ENCODE measurements around the gene MAP4K4. TPM values are rescaled to one million over a fixed set of nuclear protein-coding genes. Genes with fewer than 3 reads are reported as not detected.

Gene MAP4K4
- polyA plus RNA-seq, 3 donors, result 5.3 to 66.9 (median 8.7) TPM

DNA sequence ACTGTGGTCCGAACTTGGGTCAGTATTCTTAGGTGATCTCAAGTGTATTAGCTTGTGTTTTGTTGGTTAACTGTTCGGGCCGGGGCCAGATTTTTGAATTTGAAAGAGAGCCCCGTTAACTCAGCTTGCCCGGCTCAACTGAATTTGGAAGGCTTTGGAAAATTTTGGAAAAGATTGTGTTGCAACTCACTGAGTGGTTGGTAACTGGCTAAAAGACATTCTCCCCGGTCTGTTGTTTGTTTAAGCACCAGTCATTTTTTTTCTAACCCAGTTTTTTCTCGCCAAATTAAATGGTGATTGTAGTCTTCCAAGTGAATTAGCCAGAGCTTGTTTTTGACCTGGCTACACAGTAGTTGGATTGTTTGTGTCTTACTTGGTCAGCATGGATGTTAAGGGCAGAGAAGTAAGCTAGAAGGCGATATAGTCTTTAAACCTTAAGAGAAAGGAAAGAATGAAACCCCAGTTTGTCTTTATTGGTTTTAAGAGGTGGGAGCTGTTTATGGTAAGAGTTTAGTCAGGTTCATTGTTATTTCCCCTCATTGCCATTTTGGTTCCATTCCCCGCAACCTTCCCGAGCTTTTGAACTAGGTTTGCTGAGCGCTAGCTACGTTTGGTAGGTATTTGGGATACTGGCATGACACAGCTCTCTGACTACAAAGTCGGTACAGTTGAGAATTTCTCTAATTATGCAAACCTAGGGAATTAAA lies 2.4 kb downstream of the MAP4K4 start:
- peaks cover 68% of the 10 kb centered on the region for H3K79me2 ChIP-seq (ENCODE audit: insufficient read depth, low read length)
- 81% methylated on average over 3 of the region's 13 CpGs for WGBS (ENCODE audit: insufficient coverage)
- peak overlapping the region in 1 of 2 donors; percentile 88 for H3K27ac ChIP-seq (ENCODE audit: low read depth in 1 of 2, low read length in 2 of 2)
- no peaks in the 10 kb centered on the region for H3K9me3 ChIP-seq (replicated peaks in 1 of 2; ENCODE audit: control insufficient read depth in 1 of 2, insufficient read depth in 1 of 2, low read length in 2 of 2)
- intact Hi-C loops (cut with micrococcal nuclease), result loop anchor here (5.0 to 10.0 kb wide), 5 partner anchors 37 to 275 kb away; partner anchors contain the start of gene RFX8 (in 1 of the 2)
- DNase-seq, result no peak
- H3K27me3 ChIP-seq (ENCODE audit: control insufficient read depth in 2 of 2, insufficient read depth in 2 of 2, low read length in 2 of 2), result no peaks in the 10 kb centered on the region
- Mint-ChIP-seq H3K27me3 (ENCODE audit: low read depth in 3 of 3) (peaks cover 1 to 10% (median 7%) of the 10 kb centered on the region in 3 donors), H3K4me3 (no peak overlapping the region), H3K36me3 (peaks cover 23 to 28% of the 10 kb centered on the region in 2 donors), H3K4me1 (peaks cover 21% of the 10 kb centered on the region), H3K27ac (no peak overlapping the region), H3K9me3 (peaks cover 0 to 3% (median 2%) of the 10 kb centered on the region in 7 donors)
- H3K4me2 ChIP-seq (replicated peaks; ENCODE audit: extremely low read depth, low read length, poor library complexity, severe bottlenecking), result peak overlapping the region; percentile 85
- H3K9ac ChIP-seq (ENCODE audit: insufficient read depth, low read length, poor library complexity, severe bottlenecking), result peak overlapping the region; percentile 27
- TF ChIP-seq, protein P1, sequence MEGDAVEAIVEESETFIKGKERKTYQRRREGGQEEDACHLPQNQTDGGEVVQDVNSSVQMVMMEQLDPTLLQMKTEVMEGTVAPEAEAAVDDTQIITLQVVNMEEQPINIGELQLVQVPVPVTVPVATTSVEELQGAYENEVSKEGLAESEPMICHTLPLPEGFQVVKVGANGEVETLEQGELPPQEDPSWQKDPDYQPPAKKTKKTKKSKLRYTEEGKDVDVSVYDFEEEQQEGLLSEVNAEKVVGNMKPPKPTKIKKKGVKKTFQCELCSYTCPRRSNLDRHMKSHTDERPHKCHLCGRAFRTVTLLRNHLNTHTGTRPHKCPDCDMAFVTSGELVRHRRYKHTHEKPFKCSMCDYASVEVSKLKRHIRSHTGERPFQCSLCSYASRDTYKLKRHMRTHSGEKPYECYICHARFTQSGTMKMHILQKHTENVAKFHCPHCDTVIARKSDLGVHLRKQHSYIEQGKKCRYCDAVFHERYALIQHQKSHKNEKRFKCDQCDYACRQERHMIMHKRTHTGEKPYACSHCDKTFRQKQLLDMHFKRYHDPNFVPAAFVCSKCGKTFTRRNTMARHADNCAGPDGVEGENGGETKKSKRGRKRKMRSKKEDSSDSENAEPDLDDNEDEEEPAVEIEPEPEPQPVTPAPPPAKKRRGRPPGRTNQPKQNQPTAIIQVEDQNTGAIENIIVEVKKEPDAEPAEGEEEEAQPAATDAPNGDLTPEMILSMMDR (IDR thresholded peaks at IDR 0.05), result no peak
- H3K4me1 ChIP-seq (ENCODE audit: control insufficient read depth in 1 of 2, insufficient read depth in 2 of 2, low read length in 2 of 2), result peaks cover 57 to 65% of the 10 kb centered on the region in 2 donors
- peaks cover 0 to under 1% of the 10 kb centered on the region in 2 donors for H3K36me3 ChIP-seq (replicated peaks in 1 of 2; ENCODE audit: control insufficient read depth in 1 of 2, insufficient read depth in 2 of 2, low read length in 2 of 2)
- H3K4me3 ChIP-seq (replicated peaks in 1 of 3; ENCODE audit: low read depth in 2 of 3, low read length in 3 of 3), result peak overlapping the region; percentile 82 to 100 (median 94)
- no peak overlapping the region for H2AFZ ChIP-seq (ENCODE audit: insufficient read depth, low read depth, low read length, poor library complexity, severe bottlenecking)
- H4K20me1 ChIP-seq (ENCODE audit: insufficient read depth, low read length), result peaks cover 66% of the 10 kb centered on the region

DNA sequence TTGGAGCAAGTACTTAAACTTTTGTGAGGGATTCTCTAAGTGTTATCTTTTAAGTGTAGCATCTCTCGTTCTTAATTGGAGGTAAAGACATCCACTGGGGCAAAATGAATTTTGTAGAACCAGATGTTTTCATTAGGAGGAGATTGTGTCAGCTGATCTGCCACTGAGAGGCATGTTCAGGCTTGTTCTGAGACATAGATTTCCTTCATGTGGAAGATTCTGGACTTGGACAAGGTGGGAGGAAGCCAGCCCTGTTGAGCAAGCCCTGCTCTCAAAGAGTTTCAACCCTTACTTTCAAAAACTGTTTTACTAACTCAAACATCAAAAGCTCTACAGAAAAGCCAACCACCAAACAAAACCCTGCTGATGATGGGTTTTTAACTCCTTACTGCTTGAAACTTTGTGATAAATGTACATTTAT lies 6.5 kb downstream of the MAP4K4 start:
- Mint-ChIP-seq H3K27ac (peak overlapping the region in 3 of 7 donors; percentile 57 to 75 (median 59)), H3K36me3 (peaks cover 40 to 41% of the 10 kb centered on the region in 2 donors), H3K27me3 (ENCODE audit: low read depth in 3 of 3) (no peaks in the 10 kb centered on the region), H3K9me3 (peaks cover 0 to 2% (median 0%) of the 10 kb centered on the region in 7 donors), H3K4me3 (no peak overlapping the region), H3K4me1 (peaks cover 47% of the 10 kb centered on the region)
- TF ChIP-seq, protein P1 (IDR thresholded peaks at IDR 0.05), result no peak
- H3K9me3 ChIP-seq (replicated peaks in 1 of 2; ENCODE audit: control insufficient read depth in 1 of 2, insufficient read depth in 1 of 2, low read length in 2 of 2), result no peaks in the 10 kb centered on the region
- 75% methylated on average over 1 of the region's 1 CpG for WGBS (ENCODE audit: insufficient coverage)
- no peak overlapping the region for H3K9ac ChIP-seq (ENCODE audit: insufficient read depth, low read length, poor library complexity, severe bottlenecking)
- intact Hi-C loops (cut with micrococcal nuclease), result loop anchor here in 1 of 2 donors (5.0 kb wide), 1 partner anchor 33 kb away; no protein-coding TSS in a partner anchor
- H3K27ac ChIP-seq (ENCODE audit: low read depth in 1 of 2, low read length in 2 of 2), result no peak overlapping the region
- peak overlapping the region; percentile 33 for H3K4me2 ChIP-seq (replicated peaks; ENCODE audit: extremely low read depth, low read length, poor library complexity, severe bottlenecking)
- H4K20me1 ChIP-seq (ENCODE audit: insufficient read depth, low read length), result peaks cover 98% of the 10 kb centered on the region
- H3K36me3 ChIP-seq (replicated peaks in 1 of 2; ENCODE audit: control insufficient read depth in 1 of 2, insufficient read depth in 2 of 2, low read length in 2 of 2), result peaks cover 0 to 21% of the 10 kb centered on the region in 2 donors
- H3K4me1 ChIP-seq (ENCODE audit: control insufficient read depth in 1 of 2, insufficient read depth in 2 of 2, low read length in 2 of 2), result peaks cover 65 to 78% of the 10 kb centered on the region in 2 donors
- no peak overlapping the region for H2AFZ ChIP-seq (ENCODE audit: insufficient read depth, low read depth, low read length, poor library complexity, severe bottlenecking)
- no peaks in the 10 kb centered on the region for H3K27me3 ChIP-seq (ENCODE audit: control insufficient read depth in 2 of 2, insufficient read depth in 2 of 2, low read length in 2 of 2)
- H3K79me2 ChIP-seq (ENCODE audit: insufficient read depth, low read length), result peaks cover 100% of the 10 kb centered on the region
- DNase-seq, result no peak
- no peak overlapping the region for H3K4me3 ChIP-seq (replicated peaks in 1 of 3; ENCODE audit: low read depth in 2 of 3, low read length in 3 of 3)
